Heart left ventricle (tissue), 16 donors: Measurements from ENCODE around the gene RUNX1. TPM values are rescaled to one million over a fixed set of nuclear protein-coding genes. Genes with fewer than 3 reads are reported as not detected.
"Not testable (repeated sequence)": the region's sequence is repeated elsewhere in the genome, so short reads cannot be mapped to it uniquely, and the experiment has no call there.

Source experiments
- ATAC-seq, 4 donors: fragments of 200-7000 bp; cut with Tn5 transposase; one replicate each; pipeline ENCODE4 v1.9.1; 2020 to 2022; ENCODE audit warnings: moderate library complexity in 4 of 4, mild to moderate bottlenecking in 3 of 4, moderate number of reproducible peaks in 1 of 4
- DNase-seq, 5 donors: peaks; one replicate each; pipeline ENCODE4 v3.0.0-alpha.2; 2020
- H3K27ac ChIP-seq, 12 donors: fragments of 200-600 bp; sonication (generic) in 4 of 12; one replicate each; pipeline versions ENCODE4 v1.5.0 to v1.8.0; 2016 to 2022; ENCODE audit warnings: mild to moderate bottlenecking in 2 of 12
- H3K27me3 ChIP-seq, 9 donors: fragments of 200-600 bp; sonication (generic) in 2 of 9; one replicate each; pipeline versions ENCODE4 v1.5.1 to v1.8.0; 2016 to 2022; ENCODE audit warnings: mild to moderate bottlenecking in 3 of 9
- H3K36me3 ChIP-seq, 9 donors: fragments of 200-600 bp; sonication (generic) in 2 of 9; one replicate each; pipeline versions ENCODE4 v1.5.0 to v1.8.0; 2018 to 2022; ENCODE audit warnings: mild to moderate bottlenecking in 2 of 9
- H3K4me1 ChIP-seq, 12 donors: fragments of 200-600 bp; sonication (generic) in 4 of 12; one replicate each; pipeline versions ENCODE4 v1.5.0 to v1.8.0; 2016 to 2022; ENCODE audit warnings: mild to moderate bottlenecking in 3 of 12
- H3K4me3 ChIP-seq, 12 donors: fragments of 200-600 bp; sonication (generic) in 4 of 12; one replicate each; pipeline versions ENCODE4 v1.5.0 to v1.8.0; 2017 to 2022; ENCODE audit warnings: mild to moderate bottlenecking in 9 of 12, moderate library complexity in 4 of 12
- H3K9me3 ChIP-seq, 12 donors: fragments of 200-600 bp; sonication (generic) in 4 of 12; one replicate each; pipeline versions ENCODE4 v1.5.0 to v1.8.0; 2016 to 2022; ENCODE audit warnings: mild to moderate bottlenecking in 1 of 12
- CTCF ChIP-seq, 12 donors: fragments of 200-600 bp; sonication (generic) in 4 of 12; IDR thresholded peaks; one replicate each; pipeline versions ENCODE4 v1.5.0 to v1.8.0; 2018 to 2022; ENCODE audit warnings: antibody characterized with exemption in 12 of 12, mild to moderate bottlenecking in 5 of 12
- POLR2A ChIP-seq, 2 donors: fragments of 450-650 bp; IDR thresholded peaks; one replicate each; pipeline ENCODE4 v1.6.1; 2017; ENCODE audit warnings: antibody characterized with exemption in 2 of 2, mild to moderate bottlenecking in 2 of 2, moderate library complexity in 2 of 2
- WGBS, 4 donors: extraction: QIAGEN DNeasy Blood & Tissue Kit in 2 of 4; methylation state at CpG; one replicate each; pipeline versions ENCODE4 v1.1.5 to v1.1.7; 2013 to 2018; 5-methylcytosine and 5-hydroxymethylcytosine counted together
- intact Hi-C, 10 donors: fragments of 100-400 bp; cut with DNase I; formaldehyde crosslinking; loops; one replicate each; pipeline versions ENCODE4 v1.11.1 to v1.14.2; 2022
- polyA plus RNA-seq, 2 donors: library from polyadenylated mRNA; stranded (reverse); fragments of 200-250 nt; gene quantifications; one replicate each; pipeline ENCODE4 v1.2.3, GENCODE V29; 2013
- total RNA-seq, 9 donors: library from RNA; depleted of rRNA in 2 of 9; stranded (reverse); fragments of >200 nt in 2 of 9; fragmentation: NEBNext Ultra II Directional in 3 of 9; extraction: Animal tissue kit (Norgen Biotek cat#: 25700) in 3 of 9; gene quantifications; one replicate each; pipeline versions ENCODE4 v1.1.0 to v1.2.4, GENCODE V29; 2016 to 2023
- donor health status: ischemic (EF 13 %, LVEDD 7.1; RV severe dilation, severe dysfunction).
- donor health status: healthy with polysubstance abuse.
- donor health status: DM: no; HTN: yes; CAD: no.
- donor health status: DM: no; HTN: no; CAD: no.
- donor health status: ischemic (EF 25% LVEDD 6.9; RV normal size, moderate dysfunction).
- donor health status: ischemic (EF 25% LVEDD 5.7; RV mildly dilated, moderate dysfunction).
- donor health status: healthy.
- donor health status: DM: yes; HTN: yes; CAD: no.
- donor health status: ischemic (EF 35%, LVEDD 5.7; RV mildly dilated, moderate dysfunction).
- donor health status: nonischemic (EF 11% LVEDD 7.7; RV severe dilation, severe dysfunction).
- donor health status: DM: yes; HTN: yes; CAD: no.
- donor health status: PGD.
- donor health status: ischemic (EF 29% LVEDD 5.4; RV normal size, mild dysfunction).
- donor health status: nonischemic (EF 23%, LVEDD 6.1; RV moderate dilation, normal function).

The RUNX1 gene
- total and polyA plus RNA-seq, 11 donors, result 0.61 to 54.5 (median 4.1) TPM

- no peak overlapping the region for H3K27ac ChIP-seq
- 87 to 92% (median 87%) methylated on average over 12 of the region's 12 CpGs for WGBS, 4 donors
These were observed 54.1 kb downstream of the RUNX1 start for GRCh38 chr21:34994766-34995631.

DNA sequence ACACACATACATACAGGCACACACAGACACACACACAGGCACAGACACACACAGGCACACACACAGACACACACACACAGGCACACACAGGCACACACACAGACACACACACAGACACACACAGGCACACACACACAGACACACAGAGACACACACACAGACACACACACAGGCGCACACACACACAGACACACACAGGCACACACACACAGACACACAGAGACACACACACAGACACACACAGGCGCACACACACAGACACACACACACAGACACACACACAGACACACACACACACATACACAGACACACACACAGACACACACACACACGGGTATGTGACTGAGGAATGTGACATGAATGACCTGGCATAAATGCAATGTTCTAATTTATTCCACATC, 55.6 kb downstream of the RUNX1 start:
- H3K27me3 ChIP-seq, H3K9me3 ChIP-seq, H3K36me3 ChIP-seq, ATAC-seq, H3K4me3 ChIP-seq, intact Hi-C loops, H3K27ac ChIP-seq, DNase-seq: not testable (repeated sequence)
- 59 to 85% (median 77%) methylated on average over 2 to 3 of the region's 3 CpGs for WGBS, 4 donors
- H3K4me1 ChIP-seq, result peaks cover 0 to 53% (median 0%) of the 10 kb centered on the region in 12 donors

More at GRCh38 chr21:34994766-34995631, 54.1 kb downstream of the RUNX1 start:
- H3K36me3 ChIP-seq, result no peaks in the 10 kb centered on the region
- H3K9me3 ChIP-seq, result no peaks in the 10 kb centered on the region
- intact Hi-C loops, result no loop called here
- H3K4me1 ChIP-seq, result peaks cover 0 to 60% (median 0%) of the 10 kb centered on the region in 12 donors
- no peak for DNase-seq
- no peak for TF ChIP-seq POLR2A (IDR thresholded peaks at IDR 0.05)
- TF ChIP-seq CTCF (IDR thresholded peaks at IDR 0.05), result no peak
- H3K4me3 ChIP-seq, result no peak overlapping the region
- H3K27me3 ChIP-seq, result no peaks in the 10 kb centered on the region
- ATAC-seq, result peak in 1 of 4 donors; percentile 55

DNA sequence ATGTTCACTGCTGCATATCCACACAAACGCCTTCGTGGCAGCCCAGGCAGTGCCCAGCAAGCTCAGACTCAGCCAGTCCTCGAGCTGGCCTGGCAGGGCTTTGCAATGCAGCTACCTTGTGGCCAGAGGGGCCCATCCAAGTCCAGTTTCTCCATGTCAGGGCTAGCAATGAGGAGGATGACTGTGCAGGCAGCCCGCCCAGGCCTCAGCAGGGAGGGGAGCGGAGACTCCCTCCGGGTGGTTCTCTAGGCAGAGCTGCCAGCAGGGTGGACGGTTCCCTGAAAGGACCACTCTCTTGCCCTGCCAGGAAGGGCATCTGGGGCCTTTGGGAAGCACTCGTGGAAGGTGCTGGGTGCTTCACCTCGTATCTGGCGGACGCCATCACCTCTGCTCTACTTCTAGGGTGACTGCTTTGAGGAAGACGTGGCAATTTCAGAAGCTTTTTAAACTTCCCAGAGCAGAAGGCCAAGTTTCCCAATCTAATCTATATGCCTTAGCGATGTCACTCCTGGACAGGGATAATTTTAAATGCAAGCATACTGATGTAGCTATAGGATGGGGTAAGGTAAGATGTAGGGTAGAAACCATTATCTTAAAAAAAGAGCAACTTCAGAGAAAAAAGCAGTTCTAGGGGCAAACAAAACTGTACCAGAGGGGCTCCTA, 56.2 kb downstream of the RUNX1 start:
- 71 to 90% (median 80%) methylated on average over 13 of the region's 13 CpGs for WGBS, 4 donors
- ATAC-seq, result peak in 1 of 4 donors; percentile 65

DNA sequence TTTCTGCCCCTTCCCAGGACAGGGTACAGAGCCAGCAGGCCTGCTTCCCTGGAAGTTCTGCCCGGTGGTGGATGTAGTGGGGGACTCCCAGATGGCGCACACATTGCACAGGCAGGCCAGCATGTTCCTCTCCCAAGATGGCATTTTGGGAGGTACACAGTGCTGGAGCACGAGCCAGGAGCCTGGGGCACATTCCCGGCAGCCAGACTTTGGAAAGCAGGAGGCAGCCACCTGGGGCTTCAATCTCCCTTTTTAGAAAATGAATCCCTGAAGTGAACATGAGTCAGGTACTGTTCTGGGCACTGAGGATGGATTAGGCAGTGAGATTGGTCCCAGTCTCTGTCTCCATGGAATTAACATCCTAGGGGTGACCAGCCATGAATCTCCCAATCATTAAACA, 56.9 kb downstream of the RUNX1 start:
- H3K9me3 ChIP-seq, result no peaks in the 10 kb centered on the region
- no peak for TF ChIP-seq POLR2A (IDR thresholded peaks at IDR 0.05)
- TF ChIP-seq CTCF (IDR thresholded peaks at IDR 0.05), result no peak
- DNase-seq, result no peak
- H3K27ac ChIP-seq, result no peak overlapping the region
- H3K4me1 ChIP-seq, result peaks cover 0 to 56% (median 0%) of the 10 kb centered on the region in 12 donors
- WGBS, 4 donors, result 83 to 91% (median 88%) methylated on average over 2 to 4 of the region's 4 CpGs
- peaks cover 0 to 7% (median 0%) of the 10 kb centered on the region in 9 donors for H3K27me3 ChIP-seq
- no peaks in the 10 kb centered on the region for H3K36me3 ChIP-seq
- H3K4me3 ChIP-seq, result no peak overlapping the region
- ATAC-seq, result no peak
- intact Hi-C loops, result no loop called here

More for the DNA sequence above, 56.2 kb downstream of the RUNX1 start:
- intact Hi-C loops, result no loop called here
- DNase-seq, result peak in 2 of 5 donors; percentile 31 to 37
- peaks cover 0 to 55% (median 0%) of the 10 kb centered on the region in 12 donors for H3K4me1 ChIP-seq
- H3K4me3 ChIP-seq, result no peak overlapping the region
- TF ChIP-seq CTCF (IDR thresholded peaks at IDR 0.05), result no peak
- no peak for TF ChIP-seq POLR2A (IDR thresholded peaks at IDR 0.05)
- no peaks in the 10 kb centered on the region for H3K9me3 ChIP-seq
- H3K27ac ChIP-seq, result no peak overlapping the region
- no peaks in the 10 kb centered on the region for H3K36me3 ChIP-seq
- peaks cover 0 to 7% (median 0%) of the 10 kb centered on the region in 9 donors for H3K27me3 ChIP-seq
